Liver (tissue), 9 donors: ENCODE measurements around the gene ENO4. TPM values are rescaled to one million over a fixed set of nuclear protein-coding genes. Genes with fewer than 3 reads are reported as not detected.

Source experiments
- DNase-seq: peaks from one replicate; pipeline ENCODE4 v3.0.0-alpha.2; 2017; ENCODE audit warnings: low spot score
- H3K27ac ChIP-seq, 2 donors: one replicate each; pipeline ENCODE4 v1.7.0; 2013; ENCODE audit warnings: inconsistent platforms in 2 of 2, low read length in 2 of 2, control low read depth in 1 of 2, low read depth in 1 of 2, mild to moderate bottlenecking in 1 of 2
- H3K27me3 ChIP-seq, 4 donors: one replicate each; pipeline versions ENCODE4 v1.6.1 to v1.7.0; 2013; ENCODE audit warnings: low read length in 3 of 4, inconsistent platforms in 1 of 4, mild to moderate bottlenecking in 1 of 4, moderate library complexity in 1 of 4; ENCODE audit not compliant: control insufficient read depth in 4 of 4, insufficient read depth in 4 of 4
- H3K36me3 ChIP-seq, 4 donors: one replicate each; pipeline versions ENCODE4 v1.6.1 to v1.7.0; 2013; ENCODE audit warnings: low read length in 3 of 4, mild to moderate bottlenecking in 3 of 4, low read depth in 1 of 4, moderate library complexity in 1 of 4; ENCODE audit not compliant: control insufficient read depth in 4 of 4, insufficient read depth in 3 of 4
- H3K4me1 ChIP-seq, 4 donors: one replicate each; pipeline versions ENCODE4 v1.6.1 to v1.7.0; 2013; ENCODE audit warnings: low read length in 3 of 4, mild to moderate bottlenecking in 3 of 4, moderate library complexity in 1 of 4; ENCODE audit not compliant: control insufficient read depth in 4 of 4, insufficient read depth in 4 of 4
- H3K4me3 ChIP-seq, 3 donors: one replicate each; pipeline versions ENCODE4 v1.6.1 to v1.7.0; 2013; ENCODE audit warnings: low read length in 3 of 3, control low read depth in 1 of 3, low read depth in 1 of 3, mild to moderate bottlenecking in 1 of 3
- H3K9ac ChIP-seq, 2 donors: one replicate each; pipeline ENCODE4 v1.7.0; 2013; ENCODE audit warnings: low read length in 2 of 2, mild to moderate bottlenecking in 2 of 2, moderate library complexity in 2 of 2, control low read depth in 1 of 2, low read depth in 1 of 2
- H3K9me3 ChIP-seq, 4 donors: one replicate each; pipeline versions ENCODE4 v1.6.1 to v1.7.0; 2013; ENCODE audit warnings: low read length in 3 of 4; ENCODE audit not compliant: control insufficient read depth in 4 of 4
- ATF3 ChIP-seq: IDR thresholded peaks from 2 replicates; pipeline ENCODE4 v1.6.1; 2016; ENCODE audit warnings: antibody characterized with exemption
- FOXA2 ChIP-seq: IDR thresholded peaks from 2 replicates; pipeline ENCODE4 v1.6.1; 2016; ENCODE audit warnings: antibody characterized with exemption
- HNF4A ChIP-seq, 2 donors: conservative IDR thresholded peaks; 2 replicates each; pipeline ENCODE4 v1.6.1; 2016; ENCODE audit warnings: antibody characterized with exemption in 2 of 2, mild to moderate bottlenecking in 2 of 2
- HNF4G ChIP-seq: IDR thresholded peaks from 2 replicates; pipeline ENCODE4 v1.6.1; 2016; ENCODE audit warnings: antibody characterized with exemption
- JUND ChIP-seq, 2 donors: IDR thresholded peaks; 2 replicates each; pipeline ENCODE4 v1.6.1; 2016; ENCODE audit warnings: antibody characterized with exemption in 2 of 2
- NR2F2 ChIP-seq: IDR thresholded peaks from 2 replicates; pipeline ENCODE4 v1.6.1; 2016; ENCODE audit warnings: antibody characterized with exemption
- RAD21 ChIP-seq, 2 donors: IDR thresholded peaks; 2 replicates each; pipeline ENCODE4 v1.6.1; 2016; ENCODE audit warnings: antibody characterized with exemption in 2 of 2, mild to moderate bottlenecking in 2 of 2
- RXRA ChIP-seq, 2 donors: IDR thresholded peaks; 2 replicates each; pipeline ENCODE4 v1.6.1; 2017 to 2018; ENCODE audit warnings: antibody characterized with exemption in 2 of 2, mild to moderate bottlenecking in 1 of 2
- SP1 ChIP-seq: IDR thresholded peaks from 2 replicates; pipeline ENCODE4 v1.6.1; 2018; ENCODE audit warnings: antibody characterized with exemption, mild to moderate bottlenecking
- TAF1 ChIP-seq: conservative IDR thresholded peaks from 2 replicates; pipeline ENCODE4 v1.6.1; 2016; ENCODE audit warnings: antibody characterized with exemption, mild to moderate bottlenecking
- WGBS: extraction: QIAGEN DNeasy Blood & Tissue Kit; methylation state at CpG from one replicate; pipeline ENCODE4 v1.1.7; 2013; 5-methylcytosine and 5-hydroxymethylcytosine counted together
- polyA plus RNA-seq, 2 donors: library from polyadenylated mRNA; stranded (reverse) in 1 of 2; unstranded in 1 of 2; fragments of 200-250 nt in 1 of 2; fragments of >200 nt in 1 of 2; fragmentation: Nextera tagmentation in 1 of 2; extraction: Ambion mirVana in 1 of 2; gene quantifications; one replicate each; pipeline versions ENCODE4 v1.2.1 to v1.2.3, GENCODE V29; 2013 to 2015
- total RNA-seq, 2 donors: library from RNA; depleted of rRNA; stranded (reverse); fragments of >200 nt; gene quantifications; one replicate each; pipeline ENCODE4 v1.2.3, GENCODE V29; 2014
- TF ChIP-seq, protein P1 (sequence below): fragments of 150-350 bp; IDR thresholded peaks from 2 replicates; pipeline ENCODE4 v1.5.1; 2017; ENCODE audit warnings: improper control_type of control experiment, low read depth, low read length; ENCODE audit not compliant: missing input control
- TF ChIP-seq, protein P2 (sequence below): IDR thresholded peaks from 2 replicates; pipeline ENCODE4 v1.6.1; 2016; ENCODE audit warnings: antibody characterized with exemption
- donor health status: healthy.
- donor health status: healthy.
- donor health status: healthy.
- donor health status: healthy.
- donor health status: healthy.

Gene ENO4
- total and polyA plus RNA-seq, 4 donors: 0.03 to 0.19 (median 0.10) TPM

DNA sequence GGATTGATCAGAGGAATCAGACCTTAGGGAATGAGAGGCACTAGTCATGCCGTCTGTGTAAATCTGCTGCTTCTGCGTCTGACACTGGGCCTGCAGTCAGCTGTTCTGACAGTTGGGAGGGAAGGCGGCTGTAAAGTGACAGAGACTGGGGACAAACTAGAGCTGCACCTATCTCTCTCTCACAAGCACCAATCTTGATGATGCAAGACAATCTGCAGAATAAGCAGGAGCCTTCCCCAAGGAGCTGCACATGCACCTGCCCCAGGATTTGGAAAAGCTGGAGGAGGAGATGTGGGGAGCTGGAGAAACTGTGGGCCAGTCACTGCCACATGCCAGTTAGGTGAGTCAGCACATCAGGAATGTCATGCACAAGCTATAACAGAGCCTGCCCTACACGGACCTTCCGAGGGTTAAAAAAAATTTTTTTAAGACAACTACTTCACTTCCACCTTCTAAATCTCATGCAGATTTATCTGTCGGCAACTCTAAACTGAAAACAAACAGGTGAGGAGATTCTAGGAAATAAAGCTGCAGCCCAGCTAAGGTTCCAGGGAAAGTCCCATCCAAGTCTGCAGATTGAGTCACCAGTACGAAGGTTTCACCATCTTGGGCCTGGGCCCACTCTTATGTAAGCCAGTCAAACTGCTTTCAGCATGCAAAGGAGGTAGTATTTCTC lies 39.2 kb downstream of the ENO4 start:
- 48% methylated on average over 7 of the region's 7 CpGs for WGBS
- Histone ChIP-seq H3K9me3 (no peaks in the 10 kb centered on the region), H3K9ac (no peak overlapping the region), H3K4me1 (peaks cover 4 to 18% (median 14%) of the 10 kb centered on the region in 4 donors), H3K36me3 (peaks cover 0 to 2% (median under 1%) of the 10 kb centered on the region in 4 donors), H3K4me3 (no peak overlapping the region), H3K27me3 (no peaks in the 10 kb centered on the region), H3K27ac (peak overlapping the region; percentile 31 to 70)
- TF ChIP-seq TAF1: no peak
- peak; percentile 42 to 50 for TF ChIP-seq RAD21 (IDR thresholded peaks at IDR 0.05)
- TF ChIP-seq RXRA (IDR thresholded peaks at IDR 0.05): peak; percentile 35 to 65
- peak; percentile 92 to 96 for TF ChIP-seq JUND (IDR thresholded peaks at IDR 0.05)
- TF ChIP-seq HNF4G: no peak
- peak; percentile 58 to 72 for TF ChIP-seq HNF4A (conservative IDR thresholded peaks at IDR 0.05)
- peak; percentile 95 for TF ChIP-seq ATF3
- peak; percentile 13 for TF ChIP-seq SP1
- DNase-seq: no peak

DNA sequence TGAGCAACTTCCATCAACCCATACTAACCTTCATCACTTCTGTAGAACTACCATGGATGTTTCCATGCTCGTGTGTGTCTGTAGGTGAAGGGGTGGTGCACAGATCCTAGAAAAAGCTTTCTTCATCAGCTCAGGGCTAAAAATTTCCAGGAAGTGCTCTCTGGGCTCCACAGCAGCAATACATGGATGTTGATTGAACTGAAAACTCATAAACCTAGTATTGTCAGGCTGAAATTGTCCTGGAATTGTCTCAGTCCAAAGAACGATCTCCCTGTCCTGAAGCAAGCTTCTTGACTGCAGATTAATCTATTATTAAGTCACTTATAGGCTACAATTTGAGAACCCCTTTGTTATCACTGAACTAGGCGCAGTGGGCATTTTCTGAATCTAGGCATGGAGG lies 39.8 kb downstream of the ENO4 start:
- no peak for DNase-seq
- 85% methylated on average over 3 of the region's 3 CpGs for WGBS
- Histone ChIP-seq H3K27ac (peak overlapping the region in 1 of 2 donors; percentile 70), H3K4me1 (peaks cover 4 to 18% (median 14%) of the 10 kb centered on the region in 4 donors), H3K9ac (no peak overlapping the region), H3K36me3 (peaks cover 0 to under 1% (median 0%) of the 10 kb centered on the region in 4 donors), H3K27me3 (no peaks in the 10 kb centered on the region), H3K9me3 (no peaks in the 10 kb centered on the region), H3K4me3 (no peak overlapping the region)
- TF ChIP-seq RAD21 (IDR thresholded peaks at IDR 0.05): no peak

DNA sequence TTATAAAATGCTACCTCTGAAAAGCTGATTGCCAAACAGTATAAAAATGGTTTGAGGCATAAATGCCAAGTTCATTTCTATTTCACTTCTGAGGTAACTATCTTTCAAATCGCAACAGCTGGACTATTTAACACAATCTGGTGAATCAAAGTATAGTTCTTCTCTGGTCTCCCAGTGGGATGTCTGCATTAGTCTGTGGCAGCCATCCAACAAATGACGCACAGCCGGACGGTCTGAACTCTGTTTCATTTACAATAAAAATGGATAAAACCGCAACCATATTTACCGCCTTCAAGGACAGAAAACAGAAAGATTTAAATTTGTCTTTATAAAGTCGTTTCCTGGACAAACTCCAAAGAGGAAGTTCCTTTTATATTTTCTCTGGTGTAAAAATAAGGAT lies 41.9 kb downstream of the ENO4 start:
- WGBS: 64% methylated on average over 7 of the region's 7 CpGs
- DNase-seq: no peak
- peaks cover 4 to 18% (median 14%) of the 10 kb centered on the region in 4 donors for H3K4me1 ChIP-seq
- no peaks in the 10 kb centered on the region for H3K9me3 ChIP-seq
- H3K27me3 ChIP-seq: no peaks in the 10 kb centered on the region
- H3K27ac ChIP-seq: no peak overlapping the region
- no peak overlapping the region for H3K9ac ChIP-seq
- no peak overlapping the region for H3K4me3 ChIP-seq
- H3K36me3 ChIP-seq: no peaks in the 10 kb centered on the region
- TF ChIP-seq NR2F2: no peak
- TF ChIP-seq, protein P1, sequence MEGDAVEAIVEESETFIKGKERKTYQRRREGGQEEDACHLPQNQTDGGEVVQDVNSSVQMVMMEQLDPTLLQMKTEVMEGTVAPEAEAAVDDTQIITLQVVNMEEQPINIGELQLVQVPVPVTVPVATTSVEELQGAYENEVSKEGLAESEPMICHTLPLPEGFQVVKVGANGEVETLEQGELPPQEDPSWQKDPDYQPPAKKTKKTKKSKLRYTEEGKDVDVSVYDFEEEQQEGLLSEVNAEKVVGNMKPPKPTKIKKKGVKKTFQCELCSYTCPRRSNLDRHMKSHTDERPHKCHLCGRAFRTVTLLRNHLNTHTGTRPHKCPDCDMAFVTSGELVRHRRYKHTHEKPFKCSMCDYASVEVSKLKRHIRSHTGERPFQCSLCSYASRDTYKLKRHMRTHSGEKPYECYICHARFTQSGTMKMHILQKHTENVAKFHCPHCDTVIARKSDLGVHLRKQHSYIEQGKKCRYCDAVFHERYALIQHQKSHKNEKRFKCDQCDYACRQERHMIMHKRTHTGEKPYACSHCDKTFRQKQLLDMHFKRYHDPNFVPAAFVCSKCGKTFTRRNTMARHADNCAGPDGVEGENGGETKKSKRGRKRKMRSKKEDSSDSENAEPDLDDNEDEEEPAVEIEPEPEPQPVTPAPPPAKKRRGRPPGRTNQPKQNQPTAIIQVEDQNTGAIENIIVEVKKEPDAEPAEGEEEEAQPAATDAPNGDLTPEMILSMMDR: no peak
- TF ChIP-seq, protein P2, sequence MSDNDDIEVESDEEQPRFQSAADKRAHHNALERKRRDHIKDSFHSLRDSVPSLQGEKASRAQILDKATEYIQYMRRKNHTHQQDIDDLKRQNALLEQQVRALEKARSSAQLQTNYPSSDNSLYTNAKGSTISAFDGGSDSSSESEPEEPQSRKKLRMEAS: no peak
- no peak for TF ChIP-seq RXRA (IDR thresholded peaks at IDR 0.05)
- TF ChIP-seq FOXA2: no peak
